ENCODE data around the gene CDH5.

DNA sequence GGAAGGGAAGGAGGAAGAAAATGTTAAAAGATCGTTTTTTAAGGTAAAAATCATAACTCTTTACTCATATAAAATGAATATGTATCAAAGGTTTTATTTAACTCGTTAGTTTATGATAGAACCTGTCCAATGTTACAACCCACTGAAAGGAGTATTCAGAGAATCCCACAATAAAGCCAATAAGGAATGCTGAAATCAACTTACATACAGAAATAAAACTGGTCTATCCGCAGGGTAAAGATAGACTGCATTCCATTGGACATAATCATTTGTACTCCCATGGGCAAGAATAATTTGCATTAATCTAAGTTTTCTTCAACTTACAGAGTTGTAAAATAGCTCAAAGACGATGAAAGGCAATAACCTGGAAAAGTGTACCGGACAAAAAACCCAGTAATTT, 42.7 kb downstream of the CDH5 start:
- no peak for TF ChIP-seq USF2 (CRISPR knock-in tag; IDR thresholded peaks at IDR 0.05)
- TF ChIP-seq TEAD4 (CRISPR knock-in tag; IDR thresholded peaks at IDR 0.05): no peak
- TF ChIP-seq, protein P1, sequence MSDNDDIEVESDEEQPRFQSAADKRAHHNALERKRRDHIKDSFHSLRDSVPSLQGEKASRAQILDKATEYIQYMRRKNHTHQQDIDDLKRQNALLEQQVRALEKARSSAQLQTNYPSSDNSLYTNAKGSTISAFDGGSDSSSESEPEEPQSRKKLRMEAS (CRISPR knock-in tag; IDR thresholded peaks at IDR 0.05): no peak

Data from WTC11 (cell line).